Glutamatergic neuron (in vitro differentiated cells): Measurements from ENCODE around the gene SDHA. TPM values are rescaled to one million over a fixed set of nuclear protein-coding genes. Genes with fewer than 3 reads are reported as not detected.
"Not testable (repeated sequence)": the region's sequence is repeated elsewhere in the genome, so short reads cannot be mapped to it uniquely, and the experiment has no call there.

ENCODE experiments used
- DNase-seq: peaks from one replicate; pipeline ENCODE4 v3.0.0; 2022
- H3K27ac Mint-ChIP-seq: one replicate; pipeline ENCODE4 v1.8.0; 2020; ENCODE audit warnings: mild to moderate bottlenecking, mixed read lengths, inconsistent platforms; ENCODE audit not compliant: unreplicated experiment
- H3K27me3 Mint-ChIP-seq: one replicate; pipeline ENCODE4 v1.8.0; 2020; ENCODE audit warnings: mild to moderate bottlenecking, moderate library complexity, mixed read lengths, inconsistent platforms; ENCODE audit not compliant: unreplicated experiment
- H3K36me3 Mint-ChIP-seq: one replicate; pipeline ENCODE4 v1.8.0; 2020; ENCODE audit warnings: mild to moderate bottlenecking, mixed read lengths, inconsistent platforms; ENCODE audit not compliant: unreplicated experiment
- H3K4me1 Mint-ChIP-seq: one replicate; pipeline ENCODE4 v1.8.0; 2020; ENCODE audit warnings: mild to moderate bottlenecking, low read depth, mixed read lengths, inconsistent platforms; ENCODE audit not compliant: unreplicated experiment
- H3K4me3 Mint-ChIP-seq: one replicate; pipeline ENCODE4 v1.8.0; 2020; ENCODE audit warnings: mild to moderate bottlenecking, mixed read lengths, inconsistent platforms; ENCODE audit not compliant: unreplicated experiment
- H3K9me3 Mint-ChIP-seq: one replicate; pipeline ENCODE4 v1.8.0; 2020; ENCODE audit warnings: mild to moderate bottlenecking, moderate library complexity, mixed read lengths, inconsistent platforms; ENCODE audit not compliant: unreplicated experiment
- total RNA-seq: library from RNA; stranded (reverse); fragmentation: NEBNext Ultra II Directional; extraction: Animal tissue kit (Norgen Biotek cat#: 25700); gene quantifications from one replicate; pipeline ENCODE4 v1.2.1, GENCODE V29; 2021; ENCODE audit not compliant: unreplicated experiment
- TF ChIP-seq, protein P1 (sequence below): fragments of 200-600 bp; sonication (generic); IDR thresholded peaks from one replicate; pipeline ENCODE4 v1.5.0; 2021; ENCODE audit not compliant: partially characterized antibody, unreplicated experiment

SDHA gene
- total RNA-seq, 1 donor from 2014 or later, result 81.3 TPM

GRCh38 chr5:218457-219291 is 554 bp downstream of the SDHA start:
- H3K9me3 Mint-ChIP-seq, result no peaks in the 10 kb centered on the region
- H3K4me3 Mint-ChIP-seq, result peak overlapping the region; percentile 97
- peak; percentile 66 for DNase-seq
- H3K36me3 Mint-ChIP-seq, result peaks cover 3% of the 10 kb centered on the region
- peaks cover 2% of the 10 kb centered on the region for H3K27me3 Mint-ChIP-seq
- peaks cover 18% of the 10 kb centered on the region for H3K4me1 Mint-ChIP-seq
- TF ChIP-seq, protein P1, sequence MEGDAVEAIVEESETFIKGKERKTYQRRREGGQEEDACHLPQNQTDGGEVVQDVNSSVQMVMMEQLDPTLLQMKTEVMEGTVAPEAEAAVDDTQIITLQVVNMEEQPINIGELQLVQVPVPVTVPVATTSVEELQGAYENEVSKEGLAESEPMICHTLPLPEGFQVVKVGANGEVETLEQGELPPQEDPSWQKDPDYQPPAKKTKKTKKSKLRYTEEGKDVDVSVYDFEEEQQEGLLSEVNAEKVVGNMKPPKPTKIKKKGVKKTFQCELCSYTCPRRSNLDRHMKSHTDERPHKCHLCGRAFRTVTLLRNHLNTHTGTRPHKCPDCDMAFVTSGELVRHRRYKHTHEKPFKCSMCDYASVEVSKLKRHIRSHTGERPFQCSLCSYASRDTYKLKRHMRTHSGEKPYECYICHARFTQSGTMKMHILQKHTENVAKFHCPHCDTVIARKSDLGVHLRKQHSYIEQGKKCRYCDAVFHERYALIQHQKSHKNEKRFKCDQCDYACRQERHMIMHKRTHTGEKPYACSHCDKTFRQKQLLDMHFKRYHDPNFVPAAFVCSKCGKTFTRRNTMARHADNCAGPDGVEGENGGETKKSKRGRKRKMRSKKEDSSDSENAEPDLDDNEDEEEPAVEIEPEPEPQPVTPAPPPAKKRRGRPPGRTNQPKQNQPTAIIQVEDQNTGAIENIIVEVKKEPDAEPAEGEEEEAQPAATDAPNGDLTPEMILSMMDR, result no peak
- H3K27ac Mint-ChIP-seq, result peak overlapping the region; percentile 87

- Mint-ChIP-seq H3K27me3 (peaks cover 2% of the 10 kb centered on the region), H3K4me3 (peak overlapping the region; percentile 97), H3K27ac (no peak overlapping the region), H3K4me1 (peaks cover 18% of the 10 kb centered on the region), H3K9me3 (no peaks in the 10 kb centered on the region), H3K36me3 (no peaks in the 10 kb centered on the region)
- TF ChIP-seq, protein P1, result no peak
- no peak for DNase-seq
These were observed 1.3 kb downstream of the SDHA start for GRCh38 chr5:219460-219863.

DNA sequence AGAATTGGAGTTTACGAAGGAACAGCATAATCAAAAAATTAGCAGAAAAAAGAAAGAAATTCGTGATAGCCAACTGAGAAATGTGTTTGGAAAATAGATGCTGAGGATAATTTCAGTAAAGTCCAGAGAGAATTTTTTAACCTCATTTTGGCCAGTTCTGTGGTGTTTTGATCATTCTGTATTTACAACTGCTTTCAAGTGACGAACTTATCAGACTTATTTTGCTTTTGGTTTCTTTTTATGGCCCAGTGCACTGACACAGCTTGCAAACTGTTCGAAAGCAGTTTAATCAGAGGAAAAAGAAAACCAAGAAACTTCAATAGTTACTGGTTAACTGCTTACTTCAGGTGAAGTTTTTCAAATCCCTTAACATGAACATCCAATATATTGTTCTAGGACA is 1.9 kb downstream of the SDHA start:
- H3K27ac Mint-ChIP-seq, result no peak overlapping the region
- H3K4me1 Mint-ChIP-seq, result peaks cover 17% of the 10 kb centered on the region
- peaks cover 2% of the 10 kb centered on the region for H3K27me3 Mint-ChIP-seq
- TF ChIP-seq, protein P1, result no peak
- H3K9me3 Mint-ChIP-seq, result no peaks in the 10 kb centered on the region
- DNase-seq, result no peak
- H3K36me3 Mint-ChIP-seq, result no peaks in the 10 kb centered on the region
- peak overlapping the region; percentile 97 for H3K4me3 Mint-ChIP-seq

DNA sequence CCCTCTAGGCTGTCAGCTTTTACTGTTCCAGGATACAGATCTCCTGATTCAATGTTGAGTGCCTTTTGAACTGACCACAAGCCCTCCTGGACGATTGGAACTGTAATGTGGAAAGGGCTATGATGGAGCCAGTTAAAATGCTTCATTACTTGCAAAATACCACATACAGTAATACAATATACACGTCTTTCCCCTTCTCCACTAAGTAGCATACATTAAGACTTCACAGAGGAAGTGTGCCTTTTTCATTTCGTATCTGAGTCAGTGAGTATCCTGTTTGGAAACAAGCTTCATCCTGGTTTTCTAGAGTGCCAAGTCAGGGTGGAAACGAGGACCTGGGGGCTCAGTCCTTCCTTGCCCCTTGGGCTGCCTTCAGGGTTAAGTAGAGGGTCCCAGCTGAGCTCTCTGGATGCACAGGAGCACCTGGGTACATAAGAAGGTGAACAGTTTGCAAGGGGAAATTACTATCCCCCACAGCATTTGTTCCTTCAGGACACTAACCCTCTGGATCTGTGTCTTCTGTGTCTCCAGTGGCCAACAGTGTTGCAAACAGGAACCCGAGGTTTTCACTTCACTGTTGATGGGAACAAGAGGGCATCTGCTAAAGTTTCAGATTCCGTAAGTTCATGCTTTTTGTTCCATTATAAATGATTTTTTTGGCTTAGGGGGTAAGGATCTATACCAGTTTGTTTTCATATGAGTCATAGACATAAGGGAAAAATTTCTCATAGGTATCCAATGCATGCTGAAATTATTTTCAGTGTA is 5.0 kb downstream of the SDHA start:
- H3K27ac Mint-ChIP-seq, H3K27me3 Mint-ChIP-seq, H3K4me3 Mint-ChIP-seq, H3K9me3 Mint-ChIP-seq, H3K36me3 Mint-ChIP-seq, DNase-seq: not testable (repeated sequence)
- H3K4me1 Mint-ChIP-seq, result peaks cover 11% of the 10 kb centered on the region

- no peak overlapping the region for H3K27ac Mint-ChIP-seq
- no peak overlapping the region for H3K4me3 Mint-ChIP-seq
- peaks cover 8% of the 10 kb centered on the region for H3K36me3 Mint-ChIP-seq
- TF ChIP-seq, protein P1, result no peak
- peaks cover 3% of the 10 kb centered on the region for H3K27me3 Mint-ChIP-seq
- no peaks in the 10 kb centered on the region for H3K9me3 Mint-ChIP-seq
- H3K4me1 Mint-ChIP-seq, result peaks cover 11% of the 10 kb centered on the region
- no peak for DNase-seq
These were observed 5.7 kb downstream of the SDHA start for GRCh38 chr5:223791-224190.
